Amniotic epithelial cell (primary cell): ENCODE data around the gene APOL4.
A peak's percentile ranks its signal among the peaks of the same experiment; 100 is the strongest.
"Not testable (repeated sequence)": the region's sequence is repeated elsewhere in the genome, so short reads cannot be mapped to it uniquely, and the experiment has no call there.

Source experiments
- DNase-seq: peaks from one replicate; pipeline ENCODE4 v3.0.0-alpha.2; 2010; ENCODE audit warnings: low read depth

Gene APOL4, protein sequence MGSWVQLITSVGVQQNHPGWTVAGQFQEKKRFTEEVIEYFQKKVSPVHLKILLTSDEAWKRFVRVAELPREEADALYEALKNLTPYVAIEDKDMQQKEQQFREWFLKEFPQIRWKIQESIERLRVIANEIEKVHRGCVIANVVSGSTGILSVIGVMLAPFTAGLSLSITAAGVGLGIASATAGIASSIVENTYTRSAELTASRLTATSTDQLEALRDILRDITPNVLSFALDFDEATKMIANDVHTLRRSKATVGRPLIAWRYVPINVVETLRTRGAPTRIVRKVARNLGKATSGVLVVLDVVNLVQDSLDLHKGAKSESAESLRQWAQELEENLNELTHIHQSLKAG

DNA sequence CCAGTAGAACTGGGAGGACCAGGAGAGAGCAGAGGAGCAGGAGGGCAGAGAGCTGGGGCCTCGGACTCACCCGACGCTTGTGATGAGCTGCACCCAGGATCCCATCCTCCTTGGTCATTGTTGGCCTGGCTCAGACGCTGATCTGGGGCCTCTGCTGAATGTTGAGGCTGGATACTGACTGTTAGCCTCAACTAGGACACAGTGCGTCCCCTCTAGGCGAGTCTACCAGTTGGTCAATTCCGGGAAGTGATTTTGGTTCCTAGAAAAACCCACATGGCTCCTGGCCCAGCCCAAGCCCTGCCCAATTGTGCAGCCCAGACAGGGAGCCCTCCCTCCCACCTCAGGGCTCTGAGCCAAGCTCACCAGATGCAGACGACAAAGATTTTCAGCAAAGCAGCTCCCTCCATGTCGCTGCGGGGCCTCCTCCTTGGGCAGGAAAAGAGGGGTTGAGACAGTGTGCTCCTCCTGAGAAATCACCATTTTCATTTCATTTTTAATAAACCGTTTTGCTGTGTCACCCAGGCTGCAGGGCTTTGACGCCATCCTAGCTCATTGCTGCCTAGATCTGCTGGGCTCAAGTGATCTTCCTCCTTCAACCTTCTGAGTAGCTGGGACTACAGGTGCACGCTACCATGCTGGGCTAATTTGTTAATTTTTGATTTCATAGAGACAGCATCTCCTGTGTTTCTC is at the start of gene APOL4:
TSS of gene APOL4 (minus strand) at position 180 of the 690 bp plus-strand sequence. CDS start at position 105, 75 bp downstream.
- no peak for DNase-seq

DNA sequence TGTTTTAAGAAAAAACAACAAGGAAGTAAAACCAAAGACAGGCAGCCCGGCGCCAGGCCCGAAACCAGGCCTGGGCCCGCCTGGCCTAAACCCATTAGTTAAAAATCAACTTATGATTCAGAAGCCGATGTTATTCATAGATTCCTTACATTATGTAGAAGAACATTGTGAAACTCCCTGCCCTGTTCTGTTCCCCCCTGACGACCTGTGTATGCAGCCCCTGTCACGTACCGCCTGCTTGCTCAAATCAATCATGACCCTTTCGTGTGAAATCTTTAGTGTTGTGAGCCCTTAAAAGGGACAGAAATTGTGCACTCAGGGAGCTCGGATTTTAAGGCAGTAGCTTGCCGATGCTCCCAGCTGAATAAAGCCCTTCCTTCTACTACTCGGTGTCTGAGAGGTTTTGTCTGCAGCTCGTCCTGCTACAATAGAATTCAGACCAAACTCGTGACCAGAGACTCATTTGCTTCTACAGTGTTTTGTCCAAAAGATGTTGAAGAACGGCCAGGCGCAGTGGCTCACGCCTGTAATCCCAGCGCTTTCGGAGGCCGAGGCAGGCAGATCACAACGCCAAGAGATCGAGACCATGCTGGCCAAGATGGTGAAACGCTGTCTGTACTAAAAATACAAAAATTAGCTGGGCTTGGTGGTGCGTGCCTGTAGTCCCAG is 48.8 kb upstream of the APOL4 start:
- DNase-seq = not testable (repeated sequence)

GRCh38 chr22:36249160-36249559 is 47.6 kb upstream of the APOL4 start:
- DNase-seq = no peak

GRCh38 chr22:36247955-36248354 is 46.3 kb upstream of the APOL4 start:
- no peak for DNase-seq

DNA sequence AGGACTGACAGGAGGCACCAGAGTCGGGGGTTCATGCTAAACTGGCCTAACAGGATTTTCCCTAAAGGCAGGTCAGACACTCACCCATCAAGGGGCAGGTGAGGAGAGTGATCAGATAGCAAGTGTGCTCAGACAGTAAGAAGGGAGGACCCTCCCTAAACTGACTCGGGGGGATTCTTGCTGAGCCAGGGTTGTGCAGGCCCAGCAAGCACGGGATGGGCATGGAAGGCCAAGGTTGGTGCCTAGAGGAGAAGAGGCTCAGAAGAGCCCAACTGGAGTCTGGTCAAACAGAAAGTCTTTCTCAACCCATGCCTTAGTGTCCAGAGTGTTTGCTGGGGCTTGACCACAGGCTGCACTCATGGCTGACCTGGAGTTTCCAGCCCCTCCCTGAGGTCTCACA is 45.1 kb upstream of the APOL4 start:
- DNase-seq = no peak

GRCh38 chr22:36245805-36246356 is 44.3 kb upstream of the APOL4 start:
- no peak for DNase-seq

DNA sequence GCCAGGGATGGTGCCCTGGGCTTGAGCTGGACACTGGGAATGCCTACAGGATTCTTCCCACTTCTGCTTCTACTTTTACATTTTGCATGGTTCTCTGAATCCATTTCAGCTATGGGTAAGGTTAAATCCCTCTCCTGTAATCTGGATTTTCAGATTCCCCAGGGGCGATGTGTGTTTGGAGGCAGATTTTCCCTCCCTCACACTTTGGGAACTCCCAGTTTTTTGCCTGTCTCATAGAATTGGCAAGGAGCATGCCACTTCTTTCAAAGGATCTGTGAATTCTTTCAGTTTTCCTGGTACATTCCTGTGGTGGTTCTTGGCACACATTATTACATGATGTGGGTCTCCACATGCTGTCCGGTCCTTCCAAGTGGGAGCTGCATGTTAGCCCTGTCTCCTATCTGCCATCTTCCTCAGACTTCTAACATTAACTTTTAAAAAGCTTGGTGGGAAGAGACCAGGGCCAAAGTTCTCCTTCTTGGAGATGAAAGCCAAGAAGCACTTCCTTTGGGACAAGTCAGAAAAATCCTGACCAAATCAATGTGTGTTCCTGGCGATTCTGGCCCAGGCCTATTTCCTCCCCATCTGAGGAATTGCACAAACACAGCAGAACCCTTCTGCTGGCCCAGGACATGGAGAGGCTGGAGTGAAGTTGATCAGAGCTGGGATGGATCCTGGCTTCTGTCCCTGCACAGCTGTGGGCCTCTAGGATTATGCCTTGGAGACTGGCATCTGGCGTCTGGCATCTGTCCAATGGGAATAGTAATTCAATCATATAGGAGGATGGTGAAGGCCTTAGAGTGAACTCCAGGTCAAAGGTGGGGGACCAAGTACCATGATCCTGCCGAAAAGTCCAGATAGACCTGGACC is 43.1 kb upstream of the APOL4 start:
- DNase-seq = peak; percentile 65

- no peak for DNase-seq
These were observed 42.4 kb upstream of the APOL4 start for GRCh38 chr22:36243986-36244385.

GRCh38 chr22:36239401-36240171 is 38.0 kb upstream of the APOL4 start, which contains the start of gene APOL2:
TSS of gene APOL2 (minus strand) at chr22:36239527. CDS start at chr22:36233162, 6,365 bp downstream.
- peak; percentile 96 for DNase-seq

GRCh38 chr22:36239150-36239400 is 37.5 kb upstream of the APOL4 start:
- peak; percentile 36 for DNase-seq

DNA sequence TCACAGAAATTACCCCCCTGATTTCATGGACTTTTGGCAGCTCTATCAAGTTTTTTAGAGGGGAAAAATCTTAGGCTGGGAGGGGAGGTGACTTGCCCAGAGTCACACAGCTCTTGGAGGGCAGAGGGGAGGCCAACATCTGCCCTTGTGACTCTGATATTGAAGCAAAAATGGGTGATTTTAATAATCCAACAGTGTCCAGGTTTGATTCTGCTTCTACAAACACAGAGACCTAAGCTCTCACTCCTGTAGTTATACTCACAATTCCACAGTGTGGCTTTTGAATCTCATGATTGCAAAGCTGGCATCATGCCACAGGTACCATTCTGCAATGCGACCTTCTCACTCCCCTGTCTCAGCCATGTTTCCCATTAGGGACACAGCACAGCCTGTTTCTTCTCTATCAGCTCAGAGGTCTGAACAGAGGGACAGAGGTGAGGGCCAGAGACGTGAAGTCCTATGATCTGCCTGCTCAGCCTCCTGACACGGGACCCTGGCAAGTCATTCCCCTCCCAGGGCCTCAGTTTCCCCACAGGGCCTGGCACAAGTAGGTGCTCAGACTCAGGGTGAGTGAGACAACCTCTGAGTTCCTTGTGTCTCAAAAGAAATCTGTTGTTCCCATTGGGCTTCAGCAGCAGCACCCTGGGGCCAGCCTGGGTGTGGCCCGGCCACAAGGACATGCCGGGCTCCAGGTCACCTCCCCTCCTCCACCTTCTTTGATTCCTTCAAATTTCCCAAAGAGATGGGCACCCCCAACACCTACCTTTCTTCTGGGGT is 37.0 kb upstream of the APOL4 start:
- no peak for DNase-seq

GRCh38 chr22:36237462-36238372 is 36.1 kb upstream of the APOL4 start:
- DNase-seq = peak; percentile 60

DNA sequence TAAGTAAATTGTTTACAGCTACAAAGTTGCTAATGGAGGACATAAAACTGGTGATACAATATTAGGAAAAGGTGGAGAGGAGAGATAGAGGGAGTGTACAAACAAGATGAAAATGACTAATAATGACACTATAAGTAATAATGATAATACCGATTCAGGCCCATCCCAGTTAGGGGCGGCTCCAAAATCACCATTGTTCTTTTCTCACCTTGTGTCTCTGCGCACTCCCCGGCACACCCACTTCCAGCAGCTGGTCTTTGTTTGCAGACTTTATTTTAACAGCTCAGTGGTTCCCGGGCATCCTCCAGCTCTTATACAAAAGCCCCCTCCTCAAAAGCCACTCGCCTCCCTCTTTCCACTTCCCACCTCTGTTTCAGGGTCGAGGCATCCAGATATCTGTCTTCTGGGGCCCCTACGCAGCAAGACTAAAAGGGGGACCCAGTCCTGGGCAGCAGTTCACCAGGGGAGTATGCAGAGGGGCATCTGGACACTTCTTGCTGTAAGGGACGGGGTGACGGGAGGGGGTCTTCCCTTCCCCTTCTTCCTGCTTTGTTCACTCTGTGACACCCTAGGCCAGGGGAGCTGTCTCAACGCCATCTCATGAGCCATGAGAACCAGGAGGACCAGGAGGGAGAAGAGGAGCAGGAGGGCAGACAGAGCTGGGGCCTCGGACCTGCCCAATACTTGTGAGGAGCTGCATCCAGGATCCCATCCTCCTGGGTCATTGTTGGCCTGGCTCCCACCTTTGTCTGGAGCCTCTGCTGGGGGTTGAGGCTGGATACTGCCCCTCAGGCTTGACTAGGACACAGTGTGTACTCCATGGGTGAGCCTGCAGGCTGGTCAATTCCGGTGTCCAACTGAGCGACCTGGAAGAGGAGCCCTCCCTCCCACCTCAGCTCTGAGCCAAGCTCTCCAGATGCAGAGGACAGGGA is 35.0 kb upstream of the APOL4 start:
- DNase-seq = no peak

DNA sequence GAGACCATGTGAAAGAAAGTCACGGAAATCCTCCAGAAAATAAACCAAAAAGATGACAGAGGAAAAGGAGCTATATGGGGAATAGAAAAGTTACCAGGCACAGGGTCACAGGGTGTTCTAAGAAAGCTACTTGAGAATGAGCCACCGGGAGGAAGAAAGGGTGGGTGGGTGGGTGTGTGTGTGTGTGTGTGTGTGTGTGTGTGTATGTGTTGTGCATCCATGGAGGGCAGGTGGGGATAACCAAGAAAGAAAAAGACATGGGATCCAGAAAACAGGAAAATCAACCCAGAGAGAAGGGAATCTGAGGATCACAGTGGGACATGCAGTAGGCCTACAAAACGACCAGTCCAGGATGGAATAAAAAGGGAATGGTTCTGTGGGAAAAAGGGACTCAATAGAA is 34.0 kb upstream of the APOL4 start:
- DNase-seq = no peak

- DNase-seq = peak; percentile 25
These were observed 33.3 kb upstream of the APOL4 start for GRCh38 chr22:36234919-36235318.

- DNase-seq = peak; percentile 18
These were observed 32.6 kb upstream of the APOL4 start for GRCh38 chr22:36234213-36234612.

GRCh38 chr22:36233796-36234195 is 32.2 kb upstream of the APOL4 start:
- no peak for DNase-seq
